Measurements from ENCODE around the gene TXNL4B. TPM values are rescaled to one million over a fixed set of nuclear protein-coding genes. Genes with fewer than 3 reads are reported as not detected.

TXNL4B gene
- polyA plus RNA-seq, result 10 to 100 TPM; 11.3 to 22.1 (median 12.1) TPM
- long read RNA-seq, donor 1, result 0 reads
- long read RNA-seq, donor 2, partial matches to known transcripts, result 0 of 1 reads
- long read RNA-seq, donor 2, other reads (novel, unspliced or antisense), result 0 of 1 reads
- long read RNA-seq, donor 3, partial matches to known transcripts, result 0 of 3 reads
- long read RNA-seq, donor 3, other reads (novel, unspliced or antisense), result 0 of 3 reads
- long read RNA-seq, donor 4, partial matches to known transcripts, result 0 of 1 reads
- long read RNA-seq, donor 4, other reads (novel, unspliced or antisense), result 0 of 1 reads
- long read RNA-seq, donor 5, result 0 reads
- long read RNA-seq, donor 6, partial matches to known transcripts, result 0 of 5 reads
- long read RNA-seq, donor 6, other reads (novel, unspliced or antisense), result 0 of 5 reads
- long read RNA-seq, donor 7, transcript TXNL4B-201 (4 exons, 2,556 nt), result major isoform, 8 of 8 reads
- long read RNA-seq, donor 7, partial matches to known transcripts, result 0 of 8 reads
- long read RNA-seq, donor 7, other reads (novel, unspliced or antisense), result 0 of 8 reads
- long read RNA-seq, donor 8, result 0 reads
- long read RNA-seq, donor 9, partial matches to known transcripts, result 0 of 1 reads
- long read RNA-seq, donor 9, other reads (novel, unspliced or antisense), result 0 of 1 reads
- long read RNA-seq, donor 10, transcript TXNL4B-201 (4 exons, 2,556 nt), result major isoform, 9 of 11 reads
- long read RNA-seq, donor 10, partial matches to known transcripts, result 0 of 11 reads
- long read RNA-seq, donor 10, other reads (novel, unspliced or antisense), result 0 of 11 reads

DNA sequence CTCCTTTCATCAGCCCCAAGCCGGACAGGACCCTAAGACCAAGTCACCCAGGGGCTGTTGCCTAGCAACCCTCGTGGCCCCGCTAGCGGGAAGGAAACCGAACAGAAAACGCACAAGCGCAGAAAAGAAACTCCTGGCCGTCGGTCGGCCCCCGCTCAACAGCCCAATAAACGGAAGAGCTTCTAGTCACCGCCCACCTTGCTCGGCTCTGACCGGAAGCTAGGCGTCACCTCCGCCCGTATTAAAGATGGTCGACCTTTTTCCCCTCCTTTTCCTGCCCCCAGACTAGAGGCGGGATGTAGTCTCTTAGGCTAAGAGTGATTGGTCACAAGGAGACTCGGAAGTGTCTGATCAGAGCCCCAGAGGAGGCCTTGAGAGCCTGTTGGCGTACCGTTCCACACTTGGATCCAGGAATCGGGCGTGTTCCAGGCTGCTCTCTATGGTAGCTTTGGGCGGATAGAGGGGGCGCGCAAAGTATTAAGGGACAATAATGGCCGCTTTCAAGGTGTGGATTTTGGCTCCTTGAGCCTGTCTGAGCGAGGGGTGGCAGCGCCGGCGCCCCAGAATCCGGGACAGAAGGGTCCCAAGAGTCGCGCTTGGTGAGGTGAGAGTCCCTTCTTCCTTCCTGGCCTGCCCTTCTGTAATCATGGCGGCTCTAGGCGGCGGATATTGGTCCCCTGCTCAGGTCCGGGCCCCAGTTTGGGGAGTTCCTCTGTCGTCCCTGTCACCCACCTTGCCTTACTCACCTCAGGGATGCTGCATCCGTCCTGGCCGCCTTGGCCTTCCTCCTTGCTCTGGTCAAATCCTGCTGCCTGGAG lies at the start of gene TXNL4B, which contains the start of gene DHX38:
TSS of gene TXNL4B (minus strand) at position 173 of the 818 bp plus-strand sequence. CDS start 2,871 bp downstream, outside the sequence.
TSS of gene DHX38 (plus strand) at position 400 of the 818 bp plus-strand sequence. CDS start 2,311 bp downstream, outside the sequence.
- Histone ChIP-seq H3K36me3 (ENCODE audit: control insufficient read depth in 3 of 3, insufficient read depth in 2 of 3, low read depth in 1 of 3, low read length in 3 of 3) (peaks cover 9 to 26% (median 15%) of the 10 kb centered on the region in 3 donors), H3K27me3 (ENCODE audit: control insufficient read depth in 3 of 3, insufficient read depth in 3 of 3, low read length in 3 of 3) (no peaks in the 10 kb centered on the region), H3K4me1 (ENCODE audit: control insufficient read depth in 3 of 3, insufficient read depth in 2 of 3, low read depth in 1 of 3, low read length in 2 of 3) (peaks cover 2 to 17% (median 11%) of the 10 kb centered on the region in 3 donors), H3K9me3 (ENCODE audit: control insufficient read depth in 2 of 2, insufficient read depth in 1 of 2, low read depth in 1 of 2, low read length in 1 of 2) (no peaks in the 10 kb centered on the region), H3K27ac (ENCODE audit: low read depth in 1 of 3, low read length in 2 of 3) (peak within 1 kb of the TSS; percentile 91 to 92 (median 92)), H3K4me3 (ENCODE audit: low read depth in 1 of 3, low read length in 3 of 3) (peak within 1 kb of the TSS; percentile 59 to 81 (median 79))
- peak; percentile 99 for DNase-seq
- peak; percentile 92 for FAIRE-seq
- 0 to 1% (median 0%) methylated on average over 40 to 43 of the region's 43 CpGs for WGBS, 3 donors

DNA sequence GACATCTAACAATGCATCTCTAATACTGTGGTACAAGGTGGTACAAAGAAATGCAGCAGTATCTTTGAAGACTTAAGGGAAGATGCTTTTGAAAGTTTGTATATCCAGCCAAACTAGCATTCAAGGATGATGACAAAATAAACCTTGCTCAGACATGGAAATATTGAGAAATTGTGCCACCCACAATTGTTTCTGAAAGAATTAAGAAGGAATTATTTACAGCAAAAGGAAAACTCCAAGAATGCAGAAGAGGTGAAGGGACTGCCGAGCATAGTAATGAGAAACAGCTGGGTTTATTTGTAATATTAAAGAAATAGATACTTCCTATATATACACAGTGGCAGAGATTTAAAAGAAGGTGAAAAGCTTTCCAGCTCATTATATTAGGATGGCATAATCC lies 49.1 kb upstream of the TXNL4B start:
- Histone ChIP-seq H3K27me3 (ENCODE audit: control insufficient read depth in 3 of 3, insufficient read depth in 3 of 3, low read length in 3 of 3) (no peaks in the 10 kb centered on the region), H3K36me3 (ENCODE audit: control insufficient read depth in 3 of 3, insufficient read depth in 2 of 3, low read depth in 1 of 3, low read length in 3 of 3) (no peaks in the 10 kb centered on the region), H3K9me3 (ENCODE audit: control insufficient read depth in 2 of 2, insufficient read depth in 1 of 2, low read depth in 1 of 2, low read length in 1 of 2) (no peaks in the 10 kb centered on the region), H3K4me1 (ENCODE audit: control insufficient read depth in 3 of 3, insufficient read depth in 2 of 3, low read depth in 1 of 3, low read length in 2 of 3) (no peaks in the 10 kb centered on the region), H3K27ac (ENCODE audit: low read depth in 1 of 3, low read length in 2 of 3) (no peak overlapping the region), H3K4me3 (ENCODE audit: low read depth in 1 of 3, low read length in 3 of 3) (no peak overlapping the region)
- no peak for DNase-seq
- FAIRE-seq, result no peak
- WGBS, 3 donors, result 70 to 92% (median 85%) methylated on average over 1 of the region's 1 CpG

DNA sequence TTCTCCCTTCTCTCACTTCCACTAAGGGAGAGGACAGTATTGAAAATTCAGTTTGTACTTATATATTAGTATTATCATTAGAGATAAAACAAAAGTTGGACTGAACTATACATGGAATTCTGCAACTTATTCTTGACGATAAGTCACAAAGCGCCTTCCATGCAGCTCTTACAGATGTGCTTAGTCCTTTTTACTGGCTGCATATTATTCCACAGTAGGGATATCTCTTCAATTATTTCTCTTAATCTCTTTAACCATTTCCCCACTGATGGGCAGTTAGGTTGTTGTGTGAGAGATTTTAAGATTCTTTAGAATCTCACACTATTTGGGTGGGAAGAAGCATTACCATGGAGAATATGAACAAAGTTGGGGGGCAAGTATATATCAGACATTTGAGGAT lies 46.5 kb upstream of the TXNL4B start:
- Histone ChIP-seq H3K27ac (ENCODE audit: low read depth in 1 of 3, low read length in 2 of 3) (no peak overlapping the region), H3K36me3 (ENCODE audit: control insufficient read depth in 3 of 3, insufficient read depth in 2 of 3, low read depth in 1 of 3, low read length in 3 of 3) (no peaks in the 10 kb centered on the region), H3K4me3 (ENCODE audit: low read depth in 1 of 3, low read length in 3 of 3) (no peak overlapping the region), H3K4me1 (ENCODE audit: control insufficient read depth in 3 of 3, insufficient read depth in 2 of 3, low read depth in 1 of 3, low read length in 2 of 3) (no peaks in the 10 kb centered on the region), H3K9me3 (ENCODE audit: control insufficient read depth in 2 of 2, insufficient read depth in 1 of 2, low read depth in 1 of 2, low read length in 1 of 2) (no peaks in the 10 kb centered on the region), H3K27me3 (ENCODE audit: control insufficient read depth in 3 of 3, insufficient read depth in 3 of 3, low read length in 3 of 3) (no peaks in the 10 kb centered on the region)
- WGBS, 3 donors, result 96 to 100% (median 100%) methylated on average over 2 of the region's 2 CpGs
- no peak for FAIRE-seq
- no peak for DNase-seq

DNA sequence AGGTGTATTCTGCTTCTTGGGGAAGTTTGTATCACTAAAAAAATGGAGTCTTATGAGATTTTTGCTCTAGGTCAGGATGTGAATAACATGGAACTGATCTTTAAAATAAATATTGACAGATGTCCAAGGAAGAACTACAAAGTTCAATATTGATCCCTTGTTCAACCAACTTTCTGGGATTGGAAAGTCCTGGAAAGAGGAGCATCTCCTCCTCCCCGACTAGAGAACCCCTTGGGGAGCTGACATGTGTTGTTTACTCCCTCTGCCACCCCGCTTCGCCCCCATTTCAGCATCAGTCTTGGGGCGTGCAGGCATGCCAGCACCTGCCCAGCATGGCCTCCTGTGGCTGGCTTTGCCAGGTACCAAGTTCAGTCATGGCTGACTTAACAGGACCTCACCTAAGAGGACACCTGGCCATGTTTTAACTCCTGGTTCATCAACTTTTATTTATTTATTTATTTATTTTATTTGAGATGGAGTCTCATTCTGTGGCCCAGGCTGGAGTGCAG lies 44.7 kb upstream of the TXNL4B start:
- DNase-seq (no peak), FAIRE-seq (no peak)
- no peaks in the 10 kb centered on the region for H3K9me3 ChIP-seq (ENCODE audit: control insufficient read depth in 2 of 2, insufficient read depth in 1 of 2, low read depth in 1 of 2, low read length in 1 of 2)
- H3K4me1 ChIP-seq (ENCODE audit: control insufficient read depth in 3 of 3, insufficient read depth in 2 of 3, low read depth in 1 of 3, low read length in 2 of 3), result no peaks in the 10 kb centered on the region
- H3K27me3 ChIP-seq (ENCODE audit: control insufficient read depth in 3 of 3, insufficient read depth in 3 of 3, low read length in 3 of 3), result no peaks in the 10 kb centered on the region
- no peak overlapping the region for H3K4me3 ChIP-seq (ENCODE audit: low read depth in 1 of 3, low read length in 3 of 3)
- H3K27ac ChIP-seq (ENCODE audit: low read depth in 1 of 3, low read length in 2 of 3), result no peak overlapping the region
- H3K36me3 ChIP-seq (ENCODE audit: control insufficient read depth in 3 of 3, insufficient read depth in 2 of 3, low read depth in 1 of 3, low read length in 3 of 3), result no peaks in the 10 kb centered on the region
- 87 to 92% (median 88%) methylated on average over 4 of the region's 4 CpGs for WGBS, 3 donors

DNA sequence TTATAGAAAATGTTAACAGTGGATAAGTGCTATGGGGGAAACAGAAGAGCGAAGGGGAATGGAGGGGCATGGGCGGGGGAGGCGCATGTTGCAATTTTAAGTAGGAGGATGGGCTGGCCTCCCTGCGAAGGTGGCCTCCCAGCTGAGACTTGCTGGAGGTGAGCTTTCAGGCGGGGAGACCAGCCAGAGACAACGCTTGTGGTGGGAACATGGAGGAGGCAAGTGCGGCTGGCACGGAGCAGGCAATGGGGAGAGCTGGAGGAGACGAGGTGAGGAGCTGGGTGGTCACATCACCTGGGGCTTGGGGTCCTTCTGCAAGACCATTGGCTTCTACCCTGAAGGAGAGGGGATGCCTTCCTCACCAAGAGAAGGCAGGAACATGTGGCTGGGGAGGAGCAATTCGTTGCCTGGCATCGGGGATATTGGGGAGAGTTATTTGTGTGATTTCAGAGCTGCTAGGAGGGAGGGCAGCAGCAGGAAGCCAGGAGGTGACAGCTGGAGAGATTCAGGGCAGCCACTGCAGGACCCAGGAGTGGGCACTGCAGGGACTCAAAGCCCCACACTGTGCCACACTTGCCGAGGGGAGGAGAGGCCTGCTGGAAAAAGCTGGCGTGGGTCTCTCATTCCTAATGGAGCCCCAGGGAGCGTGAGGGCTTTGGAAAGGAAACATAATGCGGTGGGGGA lies 44.1 kb upstream of the TXNL4B start:
- no peak for FAIRE-seq

DNA sequence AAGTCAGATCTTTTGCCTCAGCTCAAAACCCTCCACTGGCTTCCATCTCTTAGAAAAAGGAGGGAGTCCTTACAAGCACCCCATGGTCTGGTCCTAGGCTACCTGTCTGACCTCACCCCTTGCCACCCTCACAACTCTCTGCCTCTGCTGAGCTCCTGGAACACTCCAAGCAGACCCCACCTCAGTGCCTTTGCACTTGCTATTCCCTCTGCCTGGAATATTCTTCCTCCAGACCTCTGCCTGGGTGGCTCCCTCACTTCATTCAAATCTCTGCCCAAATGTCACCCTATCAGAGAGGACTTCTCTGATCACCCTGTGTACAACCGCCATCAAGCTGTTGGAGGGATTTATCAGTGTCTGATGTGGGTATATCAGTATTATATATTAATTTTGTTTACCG lies 41.1 kb upstream of the TXNL4B start:
- DNase-seq, result no peak
- Histone ChIP-seq H3K36me3 (ENCODE audit: control insufficient read depth in 3 of 3, insufficient read depth in 2 of 3, low read depth in 1 of 3, low read length in 3 of 3) (peaks cover 0 to 3% (median 0%) of the 10 kb centered on the region in 3 donors), H3K9me3 (ENCODE audit: control insufficient read depth in 2 of 2, insufficient read depth in 1 of 2, low read depth in 1 of 2, low read length in 1 of 2) (no peaks in the 10 kb centered on the region), H3K27ac (ENCODE audit: low read depth in 1 of 3, low read length in 2 of 3) (no peak overlapping the region), H3K27me3 (ENCODE audit: control insufficient read depth in 3 of 3, insufficient read depth in 3 of 3, low read length in 3 of 3) (no peaks in the 10 kb centered on the region), H3K4me1 (ENCODE audit: control insufficient read depth in 3 of 3, insufficient read depth in 2 of 3, low read depth in 1 of 3, low read length in 2 of 3) (no peaks in the 10 kb centered on the region), H3K4me3 (ENCODE audit: low read depth in 1 of 3, low read length in 3 of 3) (no peak overlapping the region)
- WGBS, 3 donors, result 96 to 98% (median 97%) methylated on average over 2 of the region's 2 CpGs
- no peak for FAIRE-seq

More for the DNA sequence above, 44.1 kb upstream of the TXNL4B start:
- Histone ChIP-seq H3K36me3 (ENCODE audit: control insufficient read depth in 3 of 3, insufficient read depth in 2 of 3, low read depth in 1 of 3, low read length in 3 of 3) (peaks cover 0 to under 1% (median 0%) of the 10 kb centered on the region in 3 donors), H3K4me1 (ENCODE audit: control insufficient read depth in 3 of 3, insufficient read depth in 2 of 3, low read depth in 1 of 3, low read length in 2 of 3) (no peaks in the 10 kb centered on the region), H3K9me3 (ENCODE audit: control insufficient read depth in 2 of 2, insufficient read depth in 1 of 2, low read depth in 1 of 2, low read length in 1 of 2) (no peaks in the 10 kb centered on the region), H3K4me3 (ENCODE audit: low read depth in 1 of 3, low read length in 3 of 3) (no peak overlapping the region), H3K27me3 (ENCODE audit: control insufficient read depth in 3 of 3, insufficient read depth in 3 of 3, low read length in 3 of 3) (no peaks in the 10 kb centered on the region), H3K27ac (ENCODE audit: low read depth in 1 of 3, low read length in 2 of 3) (no peak overlapping the region)
- WGBS, 3 donors, result 85 to 92% (median 87%) methylated on average over 15 of the region's 15 CpGs
- no peak for DNase-seq

DNA sequence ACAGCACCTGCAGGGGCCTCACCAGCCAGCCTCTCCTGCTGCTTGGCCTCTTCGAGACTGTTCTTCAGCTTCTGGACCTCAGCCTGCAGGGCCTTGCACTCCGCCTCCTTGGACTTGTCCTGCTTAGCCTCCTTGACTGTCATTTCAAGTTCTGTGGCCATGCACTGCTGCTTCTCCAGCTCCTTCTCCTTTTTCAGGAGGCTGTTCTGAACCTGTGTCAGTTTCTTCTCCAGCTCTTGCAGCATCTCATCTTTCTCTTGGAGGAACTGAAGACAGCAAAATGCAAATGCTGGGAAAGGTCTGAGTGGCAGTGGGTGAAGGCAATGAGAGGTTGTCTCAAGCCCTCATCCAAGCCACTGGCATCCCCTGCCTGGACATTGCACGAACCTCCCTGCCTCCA lies 39.3 kb upstream of the TXNL4B start:
- Histone ChIP-seq H3K27me3 (ENCODE audit: control insufficient read depth in 3 of 3, insufficient read depth in 3 of 3, low read length in 3 of 3) (no peaks in the 10 kb centered on the region), H3K9me3 (ENCODE audit: control insufficient read depth in 2 of 2, insufficient read depth in 1 of 2, low read depth in 1 of 2, low read length in 1 of 2) (no peaks in the 10 kb centered on the region), H3K4me1 (ENCODE audit: control insufficient read depth in 3 of 3, insufficient read depth in 2 of 3, low read depth in 1 of 3, low read length in 2 of 3) (no peaks in the 10 kb centered on the region), H3K27ac (ENCODE audit: low read depth in 1 of 3, low read length in 2 of 3) (no peak overlapping the region), H3K4me3 (ENCODE audit: low read depth in 1 of 3, low read length in 3 of 3) (no peak overlapping the region), H3K36me3 (ENCODE audit: control insufficient read depth in 3 of 3, insufficient read depth in 2 of 3, low read depth in 1 of 3, low read length in 3 of 3) (peaks cover 0 to 3% (median 2%) of the 10 kb centered on the region in 3 donors)
- no peak for DNase-seq
- FAIRE-seq, result no peak
- WGBS, 3 donors, result 85 to 91% (median 86%) methylated on average over 3 of the region's 3 CpGs
